ENCODE measurements around the gene NUDT6.

Gene NUDT6

GRCh38 chr4:122900314-122900713 is 22.1 kb downstream of the NUDT6 start:
- peaks cover 4% of the 10 kb centered on the region for H3K36me3 Mint-ChIP-seq
- H3K27ac Mint-ChIP-seq = no peak overlapping the region
- no peaks in the 10 kb centered on the region for H3K27me3 Mint-ChIP-seq
- H3K4me3 Mint-ChIP-seq = no peak overlapping the region
- H3K4me1 Mint-ChIP-seq = no peaks in the 10 kb centered on the region
- no peaks in the 10 kb centered on the region for H3K9me3 Mint-ChIP-seq

- no peaks in the 10 kb centered on the region for H3K9me3 Mint-ChIP-seq
- H3K27me3 Mint-ChIP-seq = no peaks in the 10 kb centered on the region
- H3K27ac Mint-ChIP-seq = no peak overlapping the region
- peaks cover 4% of the 10 kb centered on the region for H3K36me3 Mint-ChIP-seq
- no peaks in the 10 kb centered on the region for H3K4me1 Mint-ChIP-seq
- H3K4me3 Mint-ChIP-seq = no peak overlapping the region
These were observed 22.7 kb downstream of the NUDT6 start for GRCh38 chr4:122899682-122900081.

GRCh38 chr4:122898370-122899150 is 23.8 kb downstream of the NUDT6 start:
- no peaks in the 10 kb centered on the region for H3K9me3 Mint-ChIP-seq
- no peaks in the 10 kb centered on the region for H3K4me1 Mint-ChIP-seq
- H3K27ac Mint-ChIP-seq = no peak overlapping the region
- H3K4me3 Mint-ChIP-seq = no peak overlapping the region
- peaks cover 5% of the 10 kb centered on the region for H3K36me3 Mint-ChIP-seq
- H3K27me3 Mint-ChIP-seq = no peaks in the 10 kb centered on the region

DNA sequence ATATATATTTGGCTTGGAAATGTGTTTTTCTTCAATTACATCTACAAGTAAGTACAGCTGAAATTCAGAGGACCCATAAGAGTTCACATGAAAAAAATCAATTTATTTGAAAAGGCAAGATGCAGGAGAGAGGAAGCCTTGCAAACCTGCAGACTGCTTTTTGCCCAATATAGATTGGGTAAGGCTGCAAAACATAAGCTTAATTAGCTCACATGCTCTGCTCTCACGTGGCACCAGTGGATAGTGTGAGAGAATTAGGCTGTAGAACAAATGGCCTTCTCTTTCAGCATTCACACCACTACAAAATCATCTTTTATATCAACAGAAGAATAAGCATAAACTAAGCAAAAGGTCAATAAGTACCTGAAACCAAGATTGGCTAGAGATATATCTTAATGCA is 26.1 kb downstream of the NUDT6 start:
- H3K4me1 Mint-ChIP-seq = no peaks in the 10 kb centered on the region

DNA sequence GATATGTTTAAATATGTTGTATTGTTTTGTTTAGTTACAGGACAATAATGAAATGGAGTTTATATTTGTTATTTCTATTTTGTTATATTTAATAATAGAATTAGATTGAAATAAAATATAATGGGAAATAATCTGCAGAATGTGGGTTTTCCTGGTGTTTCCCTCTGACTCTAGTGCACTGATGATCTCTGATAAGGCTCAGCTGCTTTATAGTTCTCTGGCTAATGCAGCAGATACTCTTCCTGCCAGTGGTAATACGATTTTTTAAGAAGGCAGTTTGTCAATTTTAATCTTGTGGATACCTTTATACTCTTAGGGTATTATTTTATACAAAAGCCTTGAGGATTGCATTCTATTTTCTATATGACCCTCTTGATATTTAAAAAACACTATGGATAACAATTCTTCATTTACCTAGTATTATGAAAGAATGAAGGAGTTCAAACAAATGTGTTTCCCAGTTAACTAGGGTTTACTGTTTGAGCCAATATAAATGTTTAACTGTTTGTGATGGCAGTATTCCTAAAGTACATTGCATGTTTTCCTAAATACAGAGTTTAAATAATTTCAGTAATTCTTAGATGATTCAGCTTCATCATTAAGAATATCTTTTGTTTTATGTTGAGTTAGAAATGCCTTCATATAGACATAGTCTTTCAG is 26.9 kb downstream of the NUDT6 start:
- H3K4me1 Mint-ChIP-seq = no peaks in the 10 kb centered on the region
- peaks cover 4% of the 10 kb centered on the region for H3K36me3 Mint-ChIP-seq
- H3K27ac Mint-ChIP-seq = no peak overlapping the region
- H3K4me3 Mint-ChIP-seq = no peak overlapping the region
- H3K9me3 Mint-ChIP-seq = no peaks in the 10 kb centered on the region
- H3K27me3 Mint-ChIP-seq = no peaks in the 10 kb centered on the region

More for the DNA sequence above, 26.1 kb downstream of the NUDT6 start:
- Mint-ChIP-seq H3K27ac (no peak overlapping the region), H3K4me3 (no peak overlapping the region), H3K27me3 (no peaks in the 10 kb centered on the region), H3K36me3 (peaks cover 5% of the 10 kb centered on the region), H3K9me3 (no peaks in the 10 kb centered on the region)

DNA sequence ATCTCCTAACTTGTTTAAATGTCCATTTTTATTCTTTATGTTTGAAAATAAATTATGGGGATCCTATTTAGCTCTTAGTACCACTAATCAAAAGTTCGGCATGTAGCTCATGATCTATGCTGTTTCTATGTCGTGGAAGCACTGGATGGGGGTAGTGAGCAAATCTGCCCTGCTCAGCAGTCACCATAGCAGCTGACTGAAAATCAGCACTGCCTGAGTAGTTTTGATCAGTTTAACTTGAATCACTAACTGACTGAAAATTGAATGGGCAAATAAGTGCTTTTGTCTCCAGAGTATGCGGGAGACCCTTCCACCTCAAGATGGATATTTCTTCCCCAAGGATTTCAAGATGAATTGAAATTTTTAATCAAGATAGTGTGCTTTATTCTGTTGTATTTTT is 27.6 kb downstream of the NUDT6 start:
- no peaks in the 10 kb centered on the region for H3K9me3 Mint-ChIP-seq
- no peak overlapping the region for H3K4me3 Mint-ChIP-seq
- no peak overlapping the region for H3K27ac Mint-ChIP-seq

DNA sequence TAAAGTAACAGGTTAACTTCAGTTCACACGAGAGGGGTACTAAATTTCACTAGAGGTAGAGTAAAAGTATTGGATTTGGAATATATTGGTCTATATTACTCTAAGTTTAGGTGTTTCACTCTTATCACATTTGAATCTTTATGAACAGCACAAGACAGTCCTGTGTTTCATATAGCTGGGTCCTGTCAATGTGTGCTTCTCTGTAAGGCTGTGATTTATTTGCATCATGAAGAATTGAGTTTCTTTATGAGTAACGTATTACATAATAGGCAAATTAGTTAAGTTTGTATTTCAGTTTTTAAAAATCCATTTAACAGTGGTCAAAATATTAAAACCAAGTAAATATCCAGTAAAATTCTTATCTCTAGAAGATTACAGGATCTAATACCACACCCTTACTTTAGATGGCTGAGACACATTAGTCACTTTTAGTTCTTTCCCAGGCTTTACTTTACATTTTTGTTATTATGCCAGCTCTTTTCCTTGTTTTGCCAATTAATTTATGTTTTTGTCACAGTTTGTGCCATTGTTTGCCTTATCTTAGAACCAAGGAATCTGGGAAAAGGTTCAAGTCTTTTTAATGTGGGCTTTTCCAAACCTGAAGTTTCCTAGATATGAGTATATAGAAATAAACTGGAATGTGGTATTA is 32.1 kb downstream of the NUDT6 start:
- no peaks in the 10 kb centered on the region for H3K4me1 Mint-ChIP-seq
- H3K36me3 Mint-ChIP-seq = peaks cover 1% of the 10 kb centered on the region
- no peak overlapping the region for H3K4me3 Mint-ChIP-seq
- H3K9me3 Mint-ChIP-seq = no peaks in the 10 kb centered on the region
- no peaks in the 10 kb centered on the region for H3K27me3 Mint-ChIP-seq
- no peak overlapping the region for H3K27ac Mint-ChIP-seq

More for the DNA sequence above, 27.6 kb downstream of the NUDT6 start:
- no peaks in the 10 kb centered on the region for H3K27me3 Mint-ChIP-seq
- peaks cover 1% of the 10 kb centered on the region for H3K36me3 Mint-ChIP-seq
- H3K4me1 Mint-ChIP-seq = no peaks in the 10 kb centered on the region

DNA sequence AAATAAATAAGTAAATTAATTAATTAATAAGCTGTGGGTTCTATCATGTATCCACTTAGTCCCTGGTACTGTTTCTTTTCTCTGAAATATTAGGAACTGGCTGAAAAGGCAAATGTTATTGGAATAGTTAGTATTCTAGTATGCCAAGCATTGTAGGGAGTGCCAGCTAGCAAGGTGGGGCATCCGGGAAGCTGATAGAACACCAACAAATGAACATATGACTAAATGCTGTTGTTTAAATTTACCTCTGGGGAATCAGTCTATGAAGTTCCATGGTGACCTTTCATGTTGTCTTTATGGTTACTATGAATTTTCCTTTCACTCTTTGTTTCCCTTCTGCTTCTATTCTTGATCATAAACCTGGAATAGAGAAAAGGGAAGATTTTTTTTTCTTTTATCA is 32.7 kb downstream of the NUDT6 start:
- Mint-ChIP-seq H3K27me3 (no peaks in the 10 kb centered on the region), H3K9me3 (no peaks in the 10 kb centered on the region), H3K27ac (no peak overlapping the region), H3K4me1 (no peaks in the 10 kb centered on the region), H3K36me3 (peaks cover 1% of the 10 kb centered on the region), H3K4me3 (no peak overlapping the region)

- H3K4me3 Mint-ChIP-seq = no peak overlapping the region
These were observed 37.9 kb downstream of the NUDT6 start for GRCh38 chr4:122884499-122884898.

GRCh38 chr4:122882857-122883735 is 39.3 kb downstream of the NUDT6 start:
- Mint-ChIP-seq H3K4me1 (no peaks in the 10 kb centered on the region), H3K27me3 (no peaks in the 10 kb centered on the region), H3K4me3 (no peak overlapping the region), H3K9me3 (peaks cover 6% of the 10 kb centered on the region), H3K36me3 (peaks cover 4% of the 10 kb centered on the region), H3K27ac (no peak overlapping the region)

More at GRCh38 chr4:122884499-122884898, 37.9 kb downstream of the NUDT6 start:
- no peak overlapping the region for H3K27ac Mint-ChIP-seq
- H3K9me3 Mint-ChIP-seq = peaks cover 6% of the 10 kb centered on the region
- peaks cover 4% of the 10 kb centered on the region for H3K36me3 Mint-ChIP-seq
- H3K27me3 Mint-ChIP-seq = no peaks in the 10 kb centered on the region
- no peaks in the 10 kb centered on the region for H3K4me1 Mint-ChIP-seq

DNA sequence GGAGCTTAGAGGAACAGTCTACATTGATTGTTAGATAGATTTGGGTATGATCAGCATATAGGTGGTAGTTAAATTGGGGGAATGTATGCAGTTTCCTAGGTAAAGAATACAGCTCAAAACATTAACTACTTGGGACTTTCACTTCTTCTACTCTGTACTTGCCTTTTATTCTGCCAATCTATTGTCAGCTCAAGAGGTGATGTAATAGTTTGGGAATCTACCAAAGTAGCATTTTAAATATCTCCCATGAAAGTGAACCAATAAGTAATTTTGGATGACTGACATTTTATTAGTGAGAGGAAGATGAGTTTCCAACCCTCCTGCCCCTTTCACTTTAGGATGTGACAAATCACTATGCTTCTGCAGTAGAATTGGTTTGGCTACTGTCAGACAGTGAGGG is 43.4 kb downstream of the NUDT6 start:
- no peaks in the 10 kb centered on the region for H3K27me3 Mint-ChIP-seq
- no peak overlapping the region for H3K4me3 Mint-ChIP-seq
- H3K36me3 Mint-ChIP-seq = peaks cover 4% of the 10 kb centered on the region
- H3K4me1 Mint-ChIP-seq = no peaks in the 10 kb centered on the region
- no peak overlapping the region for H3K27ac Mint-ChIP-seq
- peaks cover 6% of the 10 kb centered on the region for H3K9me3 Mint-ChIP-seq

DNA sequence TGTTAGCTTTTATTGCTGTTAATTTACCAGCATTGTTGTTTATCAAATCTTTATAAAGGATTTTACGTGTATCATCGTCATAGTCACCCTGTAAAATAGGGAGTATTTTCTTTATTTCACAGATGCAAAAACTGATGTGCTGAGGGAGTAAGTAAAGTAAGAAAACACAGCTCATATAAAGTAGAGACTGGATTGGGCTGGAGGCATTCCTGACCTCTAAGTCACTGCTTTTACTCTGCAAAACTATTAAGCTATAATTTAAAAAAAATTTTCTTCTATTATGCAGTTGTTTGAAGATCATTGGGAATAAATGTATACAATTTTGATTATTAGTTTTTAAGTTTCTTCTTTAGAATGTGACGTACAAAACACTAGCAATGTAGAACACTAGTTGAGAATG is 45.9 kb downstream of the NUDT6 start:
- peaks cover 3% of the 10 kb centered on the region for H3K9me3 Mint-ChIP-seq
- no peak overlapping the region for H3K27ac Mint-ChIP-seq
- peaks cover 10% of the 10 kb centered on the region for H3K27me3 Mint-ChIP-seq
- H3K36me3 Mint-ChIP-seq = peaks cover 1% of the 10 kb centered on the region
- no peaks in the 10 kb centered on the region for H3K4me1 Mint-ChIP-seq
- H3K4me3 Mint-ChIP-seq = no peak overlapping the region

DNA sequence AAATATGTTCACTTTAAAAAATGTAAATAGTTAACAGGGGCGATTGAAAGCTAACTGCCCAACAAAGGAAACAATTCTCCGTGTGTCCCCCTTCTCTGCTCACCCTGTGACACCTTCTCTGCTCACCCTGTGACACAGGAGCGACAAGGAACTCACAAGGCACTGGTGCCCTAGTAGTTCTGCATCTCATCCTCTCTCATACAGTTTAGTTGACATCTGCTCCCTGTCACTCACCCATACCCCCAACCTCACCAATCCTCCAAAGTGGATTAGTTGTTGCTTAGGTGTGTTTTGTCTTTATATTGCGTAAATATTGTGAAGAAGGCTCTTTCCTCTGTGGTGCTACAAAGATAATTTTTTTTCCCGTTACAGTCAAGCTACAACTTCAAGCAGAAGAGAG is 46.4 kb downstream of the NUDT6 start:
- Mint-ChIP-seq H3K27ac (no peak overlapping the region), H3K27me3 (peaks cover 11% of the 10 kb centered on the region), H3K9me3 (no peaks in the 10 kb centered on the region), H3K36me3 (peaks cover 1% of the 10 kb centered on the region), H3K4me3 (no peak overlapping the region), H3K4me1 (no peaks in the 10 kb centered on the region)

DNA sequence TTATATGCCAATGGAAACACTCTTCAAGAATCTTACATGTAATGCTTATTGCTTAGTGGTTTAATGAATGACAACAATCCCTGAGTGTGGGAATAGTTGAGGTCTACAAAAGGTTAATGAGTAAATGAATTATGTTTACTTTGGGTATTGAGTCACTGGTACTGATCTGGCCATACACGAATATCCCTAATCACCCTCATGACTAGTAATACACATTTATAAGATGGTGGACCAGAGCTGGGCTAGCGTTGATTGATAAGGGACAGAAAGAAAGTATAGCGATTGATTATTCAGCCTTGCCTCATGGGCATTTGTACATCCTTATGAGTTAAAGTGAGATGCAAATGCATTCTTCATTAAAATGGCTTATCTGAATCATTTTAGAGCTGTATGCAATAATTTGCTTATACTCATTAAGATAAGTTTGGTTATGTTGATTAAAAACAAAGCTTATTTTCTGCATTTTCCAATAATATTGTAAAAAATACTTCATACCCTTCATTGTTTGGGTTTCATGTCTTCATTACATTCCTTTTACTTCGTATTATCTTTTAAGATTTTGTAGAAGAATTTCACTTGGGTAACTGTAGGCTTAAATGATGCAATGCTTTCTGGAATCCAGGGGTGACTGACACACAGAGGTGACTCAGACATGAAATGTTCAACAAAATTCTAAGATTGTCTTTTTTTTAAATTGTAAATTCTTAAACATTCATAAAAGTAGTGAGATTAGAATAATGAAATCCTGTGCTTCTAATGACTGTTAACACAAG is 48.4 kb downstream of the NUDT6 start:
- Mint-ChIP-seq H3K36me3 (no peaks in the 10 kb centered on the region), H3K9me3 (no peaks in the 10 kb centered on the region), H3K27me3 (peaks cover 19% of the 10 kb centered on the region), H3K4me3 (no peak overlapping the region), H3K4me1 (no peaks in the 10 kb centered on the region), H3K27ac (no peak overlapping the region)

DNA sequence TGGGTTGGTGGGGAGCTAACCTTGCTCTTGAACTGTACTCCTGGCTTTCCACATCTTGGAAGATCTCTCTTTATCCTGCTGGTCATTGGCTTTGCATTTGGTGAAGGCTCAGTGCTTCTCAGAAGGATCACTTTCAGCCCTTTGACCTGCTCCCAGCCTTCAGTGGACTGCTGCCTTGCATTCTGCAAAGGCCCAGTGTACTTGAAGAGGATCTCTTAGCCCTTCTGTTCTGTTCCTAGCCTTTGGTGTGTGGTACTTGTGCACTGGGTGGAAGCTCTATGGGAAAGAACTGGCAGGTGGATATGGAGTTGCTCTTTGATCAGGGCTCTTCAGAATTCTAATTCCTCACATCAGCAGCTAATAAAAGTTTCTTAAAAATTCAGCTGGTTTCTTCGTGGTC is 49.3 kb downstream of the NUDT6 start:
- Mint-ChIP-seq H3K27ac (no peak overlapping the region), H3K36me3 (no peaks in the 10 kb centered on the region), H3K4me1 (no peaks in the 10 kb centered on the region), H3K4me3 (no peak overlapping the region), H3K9me3 (no peaks in the 10 kb centered on the region), H3K27me3 (peaks cover 19% of the 10 kb centered on the region)

All from activated naive CD4-positive, alpha-beta T cell treated with anti-CD3 and anti-CD28 coated beads, Interleukin-2, amount 50 U/mL, for 24 hours (primary cell).